Astrocyte of the cerebellum (primary cell): ENCODE results near the gene LCN6.
"Not testable (repeated sequence)": the region's sequence is repeated elsewhere in the genome, so short reads cannot be mapped to it uniquely, and the experiment has no call there.

Source experiments
- DNase-seq: peaks from one replicate; pipeline ENCODE4 v3.0.0-alpha.2; 2011; ENCODE audit warnings: low read depth
- H3K4me3 ChIP-seq: 2 replicates; pipeline ENCODE4 v1.5.1; 2011; ENCODE audit warnings: mild to moderate bottlenecking, low read depth, low read length, moderate library complexity
- CTCF ChIP-seq: IDR thresholded peaks from 2 replicates; pipeline ENCODE4 v1.5.1; 2012; ENCODE audit warnings: low read length, low read depth, moderate library complexity, mild to moderate bottlenecking; ENCODE audit errors: missing control alignments
- in situ Hi-C: cut with HindIII; loops from 2 replicates; pipeline ENCODE4 v1.10.0; 2017; ENCODE audit warnings: low sequenced_read_pairs

Gene LCN6

GRCh38 chr9:136710543-136710942 is 37.8 kb downstream of the LCN6 start:
- in situ Hi-C loops, result loop anchor here (5.0 kb wide), 1 partner anchor 57 kb away; no protein-coding TSS in a partner anchor
- DNase-seq, result no peak
- H3K4me3 ChIP-seq, result no peak overlapping the region
- TF ChIP-seq CTCF, result no peak

GRCh38 chr9:136709454-136710109 is 38.7 kb downstream of the LCN6 start:
- no peak overlapping the region for H3K4me3 ChIP-seq
- TF ChIP-seq CTCF, result no peak
- in situ Hi-C loops, result loop anchor here (5.0 kb wide), 1 partner anchor 58 kb away; no protein-coding TSS in a partner anchor
- DNase-seq, result no peak

- no peak overlapping the region for H3K4me3 ChIP-seq
- in situ Hi-C loops, result no loop called here
- no peak for DNase-seq
- TF ChIP-seq CTCF, result no peak
Measured at GRCh38 chr9:136707849-136708517, 40.3 kb downstream of the LCN6 start.

DNA sequence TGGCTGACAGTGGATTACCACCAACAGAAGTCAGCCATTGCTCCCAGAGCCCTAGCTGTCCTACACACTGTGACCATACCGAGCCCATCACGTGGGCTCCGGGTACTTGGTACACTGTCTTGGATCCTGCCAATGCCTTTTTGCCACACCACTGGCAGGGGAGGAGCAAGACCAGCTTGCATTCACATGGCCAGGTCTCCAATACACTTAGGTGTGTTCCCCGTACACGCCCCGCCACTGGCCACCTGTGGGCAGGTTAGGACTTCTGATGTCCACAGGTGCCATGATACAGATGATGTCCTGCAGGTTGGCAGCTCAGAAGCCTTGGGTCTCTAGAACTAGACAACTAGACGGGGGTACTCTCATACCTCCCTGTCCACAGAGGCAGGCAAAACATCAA is 41.3 kb downstream of the LCN6 start:
- in situ Hi-C loops, result no loop called here
- no peak for DNase-seq
- H3K4me3 ChIP-seq, result no peak overlapping the region
- TF ChIP-seq CTCF, result no peak

DNA sequence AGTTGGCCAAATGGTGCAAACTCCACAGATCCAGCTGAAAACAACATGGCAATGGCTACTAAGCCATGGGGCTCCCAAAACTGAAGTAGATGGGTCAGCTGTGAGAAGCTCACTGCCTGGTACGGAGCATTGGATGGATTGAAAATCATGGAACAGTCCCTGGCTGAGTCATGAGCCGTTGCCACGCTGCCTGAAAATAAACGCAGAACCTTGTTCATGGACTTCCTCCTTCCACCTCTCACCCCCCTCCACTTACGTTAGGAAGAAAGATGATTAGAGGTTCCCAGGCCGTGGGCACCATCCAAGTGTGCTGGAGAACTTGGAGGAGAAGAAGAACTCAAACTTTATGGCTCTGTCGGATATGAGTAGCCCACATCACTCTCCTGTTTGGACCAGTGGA is 42.8 kb downstream of the LCN6 start:
- in situ Hi-C loops, result no loop called here
- no peak for TF ChIP-seq CTCF
- no peak overlapping the region for H3K4me3 ChIP-seq
- DNase-seq, result no peak

GRCh38 chr9:136704741-136705140 is 43.6 kb downstream of the LCN6 start:
- DNase-seq, in situ Hi-C loops, H3K4me3 ChIP-seq: not testable (repeated sequence)

DNA sequence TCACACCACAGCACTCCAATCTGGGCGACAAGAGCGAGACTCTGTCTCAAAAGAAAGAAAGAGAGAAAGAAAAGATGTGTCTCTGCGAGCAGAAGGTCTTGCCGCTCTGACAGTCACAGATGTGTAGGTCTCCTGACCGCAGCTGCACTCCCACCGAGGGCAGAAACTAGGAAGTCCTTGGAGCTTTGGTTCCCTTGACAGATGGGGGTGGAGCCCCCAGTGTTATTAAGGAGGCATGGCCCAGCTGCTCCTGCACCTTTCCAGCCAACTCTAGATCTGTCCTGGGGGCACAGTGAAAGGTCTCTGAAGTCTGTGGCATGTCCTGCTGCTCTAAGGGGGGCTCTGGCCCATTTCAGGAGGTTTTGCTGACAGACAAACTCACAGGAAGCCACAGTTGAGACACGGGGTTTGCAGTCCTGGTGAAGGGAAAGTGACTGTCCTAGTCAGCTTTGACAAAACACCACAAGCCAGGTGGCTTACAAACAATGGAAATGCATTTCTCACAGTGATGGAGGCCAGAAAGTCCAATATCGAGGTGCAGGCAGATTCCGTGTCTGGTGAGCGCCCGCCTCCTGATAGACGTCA is 45.0 kb downstream of the LCN6 start:
- TF ChIP-seq CTCF, result no peak
- no peak for DNase-seq
- no peak overlapping the region for H3K4me3 ChIP-seq
- in situ Hi-C loops, result no loop called here
